ENCODE data around the gene NHSL1.

Gene NHSL1

GRCh38 chr6:138492113-138492512 lies 7.2 kb downstream of the NHSL1 start:
- no peak for DNase-seq

- DNase-seq = no peak
These were observed 8.3 kb downstream of the NHSL1 start for GRCh38 chr6:138491017-138491416.

GRCh38 chr6:138489846-138490245 lies 9.4 kb downstream of the NHSL1 start:
- no peak for DNase-seq

- no peak for DNase-seq
These were observed 12.1 kb downstream of the NHSL1 start for GRCh38 chr6:138487102-138487604.

GRCh38 chr6:138486249-138487101 lies 12.8 kb downstream of the NHSL1 start:
- no peak for DNase-seq

GRCh38 chr6:138485586-138486248 lies 13.6 kb downstream of the NHSL1 start:
- no peak for DNase-seq

GRCh38 chr6:138485005-138485545 lies 14.2 kb downstream of the NHSL1 start:
- DNase-seq = peak; percentile 20

GRCh38 chr6:138484018-138484731 lies 15.1 kb downstream of the NHSL1 start:
- no peak for DNase-seq

- DNase-seq = no peak
These were observed 16.5 kb downstream of the NHSL1 start for GRCh38 chr6:138482816-138483215.

GRCh38 chr6:138480279-138480949 lies 18.9 kb downstream of the NHSL1 start:
- no peak for DNase-seq

GRCh38 chr6:138477913-138478539 lies 21.3 kb downstream of the NHSL1 start:
- no peak for DNase-seq

- DNase-seq = no peak
These were observed 23.2 kb downstream of the NHSL1 start for GRCh38 chr6:138476116-138476515.

GRCh38 chr6:138473144-138473543 lies 26.1 kb downstream of the NHSL1 start:
- no peak for DNase-seq

- no peak for DNase-seq
These were observed 30.8 kb downstream of the NHSL1 start for GRCh38 chr6:138468320-138469015.

GRCh38 chr6:138467901-138468300 lies 31.4 kb downstream of the NHSL1 start:
- no peak for DNase-seq

- DNase-seq = no peak
These were observed 34.2 kb downstream of the NHSL1 start for GRCh38 chr6:138465007-138465645.

GRCh38 chr6:138464085-138464484 lies 35.2 kb downstream of the NHSL1 start:
- DNase-seq = no peak

GRCh38 chr6:138461647-138462046 lies 37.6 kb downstream of the NHSL1 start:
- no peak for DNase-seq

- no peak for DNase-seq
These were observed 42.9 kb downstream of the NHSL1 start for GRCh38 chr6:138456401-138456790.

GRCh38 chr6:138455746-138456400 lies 43.4 kb downstream of the NHSL1 start:
- no peak for DNase-seq

Measured in NCI-H1092 (cell line).